Renal cortical epithelial cell (primary cell): ENCODE results near the gene OR13C8. TPM values are rescaled to one million over a fixed set of nuclear protein-coding genes. Genes with fewer than 3 reads are reported as not detected.

ENCODE experiments used
- DNase-seq: peaks from one replicate; pipeline ENCODE4 v3.0.0-alpha.2; 2011; ENCODE audit warnings: low read depth
- total RNA-seq: library from RNA; depleted of rRNA; stranded (reverse); fragments of >200 nt; gene quantifications from 2 replicates; pipeline ENCODE4 v1.2.3, GENCODE V29; 2014

The OR13C8 gene
- total RNA-seq, 1 donor from 2014 or later, result not detected

- DNase-seq, result no peak
Observed at GRCh38 chr9:104611213-104611612, 42.2 kb downstream of the OR13C8 start.

DNA sequence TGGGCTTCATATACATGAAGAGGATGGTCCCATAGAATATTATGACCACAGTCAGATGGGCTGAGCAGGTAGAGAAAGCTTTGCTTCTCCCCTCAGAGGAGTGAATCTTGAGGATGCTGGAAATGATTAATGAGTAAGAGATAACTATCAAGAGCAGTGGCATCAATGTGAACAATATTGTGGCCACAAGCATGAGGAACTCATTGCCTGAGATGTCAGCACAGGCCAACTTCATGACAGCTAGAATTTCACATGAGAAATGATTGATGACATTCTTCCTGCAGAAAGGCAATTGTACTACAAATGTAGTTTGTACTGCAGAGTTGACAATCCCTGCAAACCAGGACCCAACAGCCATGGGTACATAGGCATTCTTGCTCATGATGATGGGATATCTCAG is 48.5 kb downstream of the OR13C8 start:
- DNase-seq, result no peak

- no peak for DNase-seq
Observed at GRCh38 chr9:104618104-104618503, 49.1 kb downstream of the OR13C8 start, which contains the start of gene OR13C9. Gene OR13C9, minus strand, starts transcription at chr9:104618204. Its CDS starts 0 bp downstream, at chr9:104618204.

Other genes with a start within 250 kb of the OR13C8 start
- gene OR13F1, start 64.9 kb upstream of the OR13C8 start, total RNA-seq, result not detected in 2 replicates
- not detected in 2 replicates for gene OR13C4, start 42.0 kb upstream of the OR13C8 start, total RNA-seq
- gene OR13C3, start 32.3 kb upstream of the OR13C8 start, total RNA-seq, result 0.30 TPM in 1 of 2 replicates, not detected in the other
- gene OR13C5, start 30.2 kb downstream of the OR13C8 start, total RNA-seq, result 0.15 TPM in 1 of 2 replicates, not detected in the other
- gene OR13C2, start 36.5 kb downstream of the OR13C8 start, total RNA-seq, result 0.30 TPM in 1 of 2 replicates, not detected in the other
- gene OR13C9, start 49.0 kb downstream of the OR13C8 start, total RNA-seq, result 0.10 TPM in 1 of 2 replicates, not detected in the other
- not detected in 2 replicates for gene OR13D1, start 125.3 kb downstream of the OR13C8 start, total RNA-seq
- gene NIPSNAP3A, start 178.5 kb downstream of the OR13C8 start, total RNA-seq, result 48.7 and 69.3 TPM in 2 replicates
- gene NIPSNAP3B, start 195.0 kb downstream of the OR13C8 start, total RNA-seq, result 0.35 and 1.3 TPM in 2 replicates